ENCODE data around the gene RARA. TPM values are rescaled to one million over a fixed set of nuclear protein-coding genes. Genes with fewer than 3 reads are reported as not detected.

Gene RARA
- total RNA-seq, result 26.5 and 43.8 TPM in 2 replicates

DNA sequence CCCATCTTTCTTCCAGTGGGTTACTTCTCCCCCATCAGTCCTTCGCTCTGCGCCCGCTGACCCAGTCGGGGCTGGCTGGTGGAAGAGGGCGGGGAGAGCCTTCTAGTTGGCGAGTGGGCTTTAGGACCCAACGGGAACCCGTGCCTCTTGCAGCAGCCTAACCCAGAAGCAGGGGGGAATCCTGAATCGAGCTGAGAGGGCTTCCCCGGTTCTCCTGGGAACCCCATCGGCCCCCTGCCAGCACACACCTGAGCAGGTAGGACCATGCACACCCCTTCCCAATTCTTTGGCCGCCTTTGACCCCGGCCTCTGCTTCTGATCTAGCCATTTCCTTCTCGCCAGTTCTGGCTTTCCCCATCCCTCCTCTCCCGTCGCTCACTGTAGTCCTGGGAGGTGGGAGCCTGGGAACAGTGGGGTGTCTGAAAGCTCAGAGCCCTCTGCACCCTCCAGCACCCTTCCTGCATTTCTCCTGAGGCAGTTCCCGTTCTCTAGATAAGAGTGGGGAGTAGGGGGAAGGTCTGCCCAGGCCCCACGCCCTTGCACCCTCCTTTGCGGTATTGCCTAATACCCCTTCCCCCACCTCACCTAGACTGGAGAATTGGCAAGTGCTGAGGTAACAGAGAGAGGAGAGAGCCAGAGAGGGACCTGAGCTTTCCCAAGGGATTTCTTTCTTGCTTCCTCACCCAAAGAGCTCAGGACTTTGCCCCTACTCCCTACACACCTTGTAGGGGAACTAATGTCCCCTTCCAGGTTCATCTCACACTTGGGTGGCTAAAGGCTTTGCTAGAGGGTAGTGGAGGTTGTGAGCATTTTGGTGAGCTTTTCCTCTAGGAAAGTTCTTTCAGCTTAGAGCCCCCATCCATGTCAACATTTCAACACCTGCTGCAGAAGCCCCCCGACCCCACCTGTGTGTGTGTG lies at the start of gene RARA:
Gene RARA, plus strand, starts transcription at position 150 of the 918 bp plus-strand sequence. CDS start 22,039 bp downstream, outside the sequence.

DNA sequence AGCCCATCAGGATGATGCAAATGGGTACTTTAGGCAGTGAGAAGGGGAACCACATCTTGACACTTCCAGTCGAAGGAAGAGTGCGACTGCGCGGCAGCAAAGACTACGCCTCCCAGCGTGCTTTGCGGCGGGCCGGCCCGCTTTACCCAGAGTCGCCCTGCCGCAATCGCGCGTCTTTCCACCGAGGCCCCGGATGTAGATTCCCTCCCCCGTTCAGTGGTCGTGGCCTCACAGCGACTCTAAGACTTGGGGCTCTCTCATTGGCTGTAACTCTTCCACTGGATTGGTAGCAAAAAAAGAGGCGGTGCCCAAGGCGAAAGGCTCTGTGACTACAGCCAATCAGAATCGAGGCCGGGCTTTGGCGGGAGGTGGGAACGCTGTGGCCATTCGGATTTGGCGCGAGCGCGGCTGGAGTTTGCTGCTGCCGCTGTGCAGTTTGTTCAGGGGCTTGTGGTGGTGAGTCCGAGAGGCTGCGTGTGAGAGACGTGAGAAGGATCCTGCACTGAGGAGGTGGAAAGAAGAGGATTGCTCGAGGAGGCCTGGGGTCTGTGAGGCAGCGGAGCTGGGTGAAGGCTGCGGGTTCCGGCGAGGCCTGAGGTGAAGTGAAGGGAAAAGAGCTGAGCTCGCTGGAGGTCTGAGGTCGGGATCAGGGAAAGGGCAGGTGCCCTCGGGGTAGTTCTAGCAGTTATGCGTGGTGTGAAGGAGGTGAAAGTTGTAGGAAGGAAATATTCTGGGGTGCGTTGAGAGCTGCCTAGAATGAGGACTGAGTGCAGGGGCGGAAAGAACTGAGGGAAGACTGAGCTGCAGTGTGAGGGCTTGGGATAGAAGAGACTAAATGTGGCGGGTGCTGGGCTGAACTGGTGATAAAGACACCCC lies 21.2 kb upstream of the RARA start, which contains the start of gene CDC6:
Gene CDC6, plus strand, starts transcription at position 386 of the 876 bp plus-strand sequence. CDS start 1,542 bp downstream, outside the sequence.

DNA sequence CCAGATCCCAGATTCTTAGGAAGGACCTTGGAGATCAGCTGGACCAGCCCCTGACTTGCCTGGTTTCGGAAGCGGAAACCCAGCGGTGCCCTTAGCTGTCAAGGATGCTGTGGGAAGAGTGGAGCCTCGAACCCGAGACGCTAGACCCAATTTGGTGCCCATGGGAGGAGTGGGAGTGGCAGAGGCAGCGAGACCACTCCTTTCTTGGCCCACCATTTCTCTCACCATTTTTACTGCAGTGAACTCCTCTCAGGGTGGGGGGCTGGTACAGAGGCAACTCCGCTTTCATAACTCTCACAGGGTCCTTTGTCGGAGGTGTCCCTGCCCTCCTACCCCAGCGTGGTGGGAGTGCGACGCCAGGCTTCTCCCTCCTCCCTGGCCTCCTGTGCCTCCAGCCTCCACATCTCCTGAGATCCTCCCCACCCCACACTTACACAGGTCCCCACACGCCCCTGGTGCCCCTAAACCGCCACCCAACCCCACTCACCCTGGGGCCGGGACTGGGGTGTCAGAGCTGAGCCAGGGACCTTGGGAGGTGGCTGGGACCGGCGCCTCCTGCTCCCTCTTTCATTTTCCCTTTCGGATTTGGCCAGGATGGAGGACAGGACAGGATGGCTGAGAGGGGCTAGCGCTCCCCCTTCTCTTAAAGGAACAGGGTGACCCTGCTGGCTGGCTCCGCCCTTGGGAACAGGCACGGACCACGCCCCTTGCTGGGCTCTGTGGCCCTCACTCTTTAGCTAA lies 55.3 kb downstream of the RARA start, which contains the start of gene GJD3:
Gene GJD3, minus strand, starts transcription at position 617 of the 741 bp plus-strand sequence. CDS start 922 bp downstream, outside the sequence.

Small RNA genes lying within 50 kb of the gene (small RNA-seq; reads per million reads assigned to genes)
- gene RF00019 (not detected), gene RNA5SP441 (not detected)

Other genes with a start within 250 kb of the RARA start
- gene THRA, start 246.2 kb upstream of the RARA start, total RNA-seq, result 22.9 and 24.5 TPM in 2 replicates
- gene NR1D1, start 208.6 kb upstream of the RARA start, total RNA-seq, result 2.3 and 2.9 TPM in 2 replicates
- gene MSL1, start 187.2 kb upstream of the RARA start, total RNA-seq, result 71.9 and 72.6 TPM in 2 replicates
- gene CASC3, start 168.6 kb upstream of the RARA start, total RNA-seq, result 54.7 and 57.8 TPM in 2 replicates
- gene RAPGEFL1, start 131.7 kb upstream of the RARA start, total RNA-seq, result 2.2 and 2.6 TPM in 2 replicates
- gene WIPF2, start 89.9 kb upstream of the RARA start, total RNA-seq, result 10.9 and 13.1 TPM in 2 replicates
- gene CDC6, start 21.3 kb upstream of the RARA start, total RNA-seq, result 11.4 and 28.1 TPM in 2 replicates
- 0.38 and 0.65 TPM in 2 replicates for gene GJD3, start 55.6 kb downstream of the RARA start, total RNA-seq
- 31.7 and 61.5 TPM in 2 replicates for gene TOP2A, start 108.7 kb downstream of the RARA start, total RNA-seq
- gene IGFBP4, start 134.3 kb downstream of the RARA start, total RNA-seq, result 180 and 262 TPM in 2 replicates
- not detected in 2 replicates for gene TNS4, start 192.4 kb downstream of the RARA start, total RNA-seq